CD14-positive monocyte (primary cell): Measurements from ENCODE around the gene RYR2. TPM values are rescaled to one million over a fixed set of nuclear protein-coding genes. Genes with fewer than 3 reads are reported as not detected.

Experiments used
- DNase-seq, 3 donors: peaks; one replicate each; pipeline ENCODE4 v3.0.0-alpha.2; 2011 to 2022
- H2AFZ ChIP-seq: 2 replicates; pipeline ENCODE4 v1.6.0; 2012; ENCODE audit warnings: mild to moderate bottlenecking, low read depth, low read length, inconsistent platforms; ENCODE audit not compliant: insufficient read depth, poor library complexity, severe bottlenecking
- H3K27ac ChIP-seq, 2 donors: 1 replicate in 1 of 2; 2 replicates in 1 of 2; pipeline ENCODE4 v1.5.1; 2012 to 2013; ENCODE audit warnings: low read length in 2 of 2, control low read depth in 1 of 2, inconsistent platforms in 1 of 2, low read depth in 1 of 2, mild to moderate bottlenecking in 1 of 2
- H3K27me3 ChIP-seq, 2 donors: one replicate each; pipeline versions ENCODE4 v1.6.0 to v1.6.1; 2011 to 2013; ENCODE audit warnings: low read length in 2 of 2; ENCODE audit not compliant: control insufficient read depth in 2 of 2, insufficient read depth in 2 of 2
- H3K36me3 ChIP-seq, 2 donors: replicated peaks in 1 of 2; 1 replicate in 1 of 2; 2 replicates in 1 of 2; pipeline versions ENCODE4 v1.5.1 to v1.6.1; 2012 to 2013; ENCODE audit warnings: low read length in 2 of 2, control low read depth in 1 of 2, inconsistent platforms in 1 of 2, mild to moderate bottlenecking in 1 of 2; ENCODE audit not compliant: insufficient read depth in 2 of 2, control insufficient read depth in 1 of 2
- H3K4me1 ChIP-seq, 2 donors: 1 replicate in 1 of 2; 2 replicates in 1 of 2; pipeline versions ENCODE4 v1.5.1 to v1.6.1; 2012 to 2013; ENCODE audit warnings: low read length in 2 of 2, control low read depth in 1 of 2, inconsistent platforms in 1 of 2, mild to moderate bottlenecking in 1 of 2, moderate library complexity in 1 of 2; ENCODE audit not compliant: insufficient read depth in 2 of 2, control insufficient read depth in 1 of 2
- H3K4me2 ChIP-seq: replicated peaks from 2 replicates; pipeline ENCODE3; 2012; ENCODE audit warnings: low read length, moderate library complexity, mild to moderate bottlenecking; ENCODE audit not compliant: poor library complexity, severe bottlenecking; ENCODE audit errors: extremely low read depth
- H3K4me3 ChIP-seq, 3 experiments: fragments of 200-600 bp in 1 of 3; sonication (generic) in 1 of 3; replicated peaks in 1 of 3; 1 replicate in 2 of 3; 2 replicates in 1 of 3; pipeline ENCODE4 v1.5.1; 2011 to 2013; ENCODE audit warnings: low read length in 3 of 3, mild to moderate bottlenecking in 3 of 3, control low read depth in 2 of 3, low read depth in 2 of 3, inconsistent platforms in 1 of 3, moderate library complexity in 1 of 3
- H3K79me2 ChIP-seq: 2 replicates; pipeline ENCODE4 v1.6.0; 2012; ENCODE audit warnings: mild to moderate bottlenecking, control low read depth, inconsistent platforms, low read length, moderate library complexity; ENCODE audit not compliant: insufficient read depth
- H3K9ac ChIP-seq: 2 replicates; pipeline ENCODE4 v1.6.0; 2017; ENCODE audit warnings: low read length, mild to moderate bottlenecking; ENCODE audit not compliant: insufficient read depth, poor library complexity, severe bottlenecking
- H3K9me3 ChIP-seq, 2 donors: replicated peaks in 1 of 2; 1 replicate in 1 of 2; 2 replicates in 1 of 2; pipeline versions ENCODE4 v1.5.1 to v1.6.1; 2012 to 2013; ENCODE audit warnings: low read length in 2 of 2, control low read depth in 1 of 2; ENCODE audit not compliant: control insufficient read depth in 1 of 2, insufficient read depth in 1 of 2
- H4K20me1 ChIP-seq: 2 replicates; pipeline ENCODE4 v1.6.0; 2012; ENCODE audit warnings: mild to moderate bottlenecking, low read length, control low read depth, moderate library complexity; ENCODE audit not compliant: insufficient read depth
- H3K27ac Mint-ChIP-seq, 7 donors: one replicate each; pipeline ENCODE4 v1.8.0; 2020; ENCODE audit warnings: mild to moderate bottlenecking in 7 of 7, mixed read lengths in 7 of 7, moderate library complexity in 6 of 7, inconsistent platforms in 2 of 7
- H3K27me3 Mint-ChIP-seq, 3 donors: one replicate each; pipeline ENCODE4 v1.8.0; 2021 to 2022; ENCODE audit warnings: low read depth in 3 of 3, mild to moderate bottlenecking in 3 of 3, mixed read lengths in 3 of 3, moderate library complexity in 3 of 3, inconsistent platforms in 1 of 3
- H3K36me3 Mint-ChIP-seq, 2 donors: one replicate each; pipeline ENCODE4 v1.8.0; 2020; ENCODE audit warnings: mixed read lengths in 2 of 2, inconsistent platforms in 1 of 2, mild to moderate bottlenecking in 1 of 2
- H3K4me1 Mint-ChIP-seq: one replicate; pipeline ENCODE4 v1.8.0; 2020; ENCODE audit warnings: mild to moderate bottlenecking, mixed read lengths
- H3K4me3 Mint-ChIP-seq, 2 donors: one replicate each; pipeline ENCODE4 v1.8.0; 2020; ENCODE audit warnings: mild to moderate bottlenecking in 2 of 2, mixed read lengths in 2 of 2, moderate library complexity in 1 of 2
- H3K9me3 Mint-ChIP-seq, 7 donors: one replicate each; pipeline ENCODE4 v1.8.0; 2020 to 2022; ENCODE audit warnings: mixed read lengths in 7 of 7, mild to moderate bottlenecking in 6 of 7, moderate library complexity in 6 of 7, inconsistent platforms in 2 of 7
- CTCF ChIP-seq: fragments of 200-600 bp; IDR thresholded peaks from one replicate; pipeline ENCODE4 v1.8.0; 2022; ENCODE audit warnings: antibody characterized with exemption, mild to moderate bottlenecking
- WGBS: methylation state at CpG from one replicate; pipeline ENCODE4 v1.1.5; 2013; ENCODE audit warnings: missing lambda C conversion rate; ENCODE audit not compliant: insufficient coverage; 5-methylcytosine and 5-hydroxymethylcytosine counted together
- intact Hi-C, 2 donors: fragments of 100-400 bp; cut with micrococcal nuclease; formaldehyde crosslinking; loops; one replicate each; pipeline versions ENCODE4 v1.15.0 to v1.15.1; 2023
- polyA plus RNA-seq, 3 donors: library from polyadenylated mRNA; depleted of rRNA in 1 of 3; unstranded in 2 of 3; stranded (reverse) in 1 of 3; fragments of 300-500 nt in 2 of 3; fragments of >200 nt in 1 of 3; fragmentation: Illumina TruSeq in 2 of 3; gene quantifications; 1 replicate in 2 of 3; 2 replicates in 1 of 3; pipeline ENCODE4 v1.2.3, GENCODE V29; 2012 to 2021

RYR2 gene
- polyA plus RNA-seq, 3 donors, result not detected

DNA sequence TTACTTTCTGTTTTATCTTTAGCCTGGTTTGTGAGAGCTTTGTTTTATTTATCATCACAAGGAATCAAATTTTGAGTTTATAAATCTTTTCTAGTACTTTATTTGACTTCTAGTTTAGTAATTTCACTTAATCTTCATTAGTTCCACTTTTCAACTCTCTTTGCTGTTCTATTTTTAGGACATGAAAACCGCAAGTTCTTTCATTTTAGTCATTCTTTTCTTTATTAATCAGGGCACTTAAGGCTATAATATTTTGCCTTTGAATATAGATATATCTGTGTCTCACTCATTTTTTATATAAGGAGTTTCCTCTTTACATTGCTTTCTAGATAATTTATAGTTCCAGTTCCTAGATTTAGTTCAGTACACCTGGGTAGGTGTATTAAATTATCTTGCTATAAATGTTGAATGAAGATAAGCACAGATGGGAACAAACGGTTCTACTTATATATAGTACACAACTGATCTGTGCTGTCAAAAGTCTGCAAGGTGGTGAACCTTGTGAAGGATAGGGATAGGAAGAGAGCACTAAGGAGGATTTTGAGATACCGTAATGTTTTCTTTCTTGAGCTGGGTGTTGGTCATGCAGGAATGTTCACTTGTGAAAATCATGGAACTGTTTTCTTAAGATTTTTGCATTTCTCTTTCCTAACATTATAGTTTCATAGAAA lies 402.3 kb downstream of the RYR2 start:
- no peak for TF ChIP-seq CTCF
- intact Hi-C loops, result no loop called here
- H3K4me2 ChIP-seq, result no peak overlapping the region

DNA sequence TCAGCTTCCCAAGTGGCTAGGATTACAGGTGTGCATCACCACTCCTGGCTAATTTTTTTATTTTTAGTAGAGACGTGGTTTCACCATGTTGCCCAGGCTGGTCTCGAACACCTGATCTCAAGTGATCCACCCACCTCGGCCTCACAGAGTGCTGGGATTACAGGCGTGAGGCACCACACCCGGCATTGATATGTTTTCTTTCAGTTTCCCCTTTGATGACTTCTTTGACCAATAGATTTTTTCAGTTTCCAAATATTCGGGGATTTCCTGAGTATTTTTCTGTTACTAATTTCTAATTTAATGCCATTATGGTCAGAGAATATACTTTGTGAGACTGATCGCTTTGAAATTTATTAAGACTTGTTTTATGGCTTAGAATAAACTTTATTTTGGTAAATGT lies 406.1 kb downstream of the RYR2 start:
- Histone ChIP-seq H4K20me1 (no peaks in the 10 kb centered on the region), H3K36me3 (no peaks in the 10 kb centered on the region), H3K4me1 (no peaks in the 10 kb centered on the region), H3K27ac (no peak overlapping the region), H3K9me3 (no peaks in the 10 kb centered on the region), H3K79me2 (no peaks in the 10 kb centered on the region), H3K27me3 (no peaks in the 10 kb centered on the region), H3K4me3 (no peak overlapping the region), H3K9ac (no peak overlapping the region), H2AFZ (no peak overlapping the region), H3K4me2 (no peak overlapping the region)
- no peak for DNase-seq
- Mint-ChIP-seq H3K4me1 (no peaks in the 10 kb centered on the region), H3K36me3 (no peaks in the 10 kb centered on the region), H3K27ac (peak overlapping the region in 1 of 7 donors; percentile 38), H3K4me3 (no peak overlapping the region), H3K27me3 (peaks cover 0 to 3% (median 0%) of the 10 kb centered on the region in 3 donors), H3K9me3 (peaks cover 0 to 3% (median 0%) of the 10 kb centered on the region in 7 donors)
- intact Hi-C loops, result no loop called here
- TF ChIP-seq CTCF, result no peak
- WGBS, result 95% methylated on average over 3 of the region's 7 CpGs

More for the DNA sequence above, 402.3 kb downstream of the RYR2 start:
- Histone ChIP-seq H3K36me3 (no peaks in the 10 kb centered on the region), H3K27ac (no peak overlapping the region), H3K4me1 (no peaks in the 10 kb centered on the region), H3K4me3 (no peak overlapping the region), H3K79me2 (no peaks in the 10 kb centered on the region), H4K20me1 (no peaks in the 10 kb centered on the region), H2AFZ (no peak overlapping the region), H3K9ac (no peak overlapping the region), H3K27me3 (no peaks in the 10 kb centered on the region), H3K9me3 (no peaks in the 10 kb centered on the region)
- peaks cover 0 to 3% (median 0%) of the 10 kb centered on the region in 3 donors for H3K27me3 Mint-ChIP-seq
- no peaks in the 10 kb centered on the region for H3K4me1 Mint-ChIP-seq
- DNase-seq, result no peak
- H3K9me3 Mint-ChIP-seq, result peaks cover 0 to 3% (median 0%) of the 10 kb centered on the region in 7 donors
- no peaks in the 10 kb centered on the region for H3K36me3 Mint-ChIP-seq
- no CpG with 5 or more reads among the region's 3 CpGs for WGBS
- no peak overlapping the region for H3K4me3 Mint-ChIP-seq
- no peak overlapping the region for H3K27ac Mint-ChIP-seq
